Inflammatory macrophage treated with lipopolysaccharide for 4 hours (primary cell): ENCODE measurements around the gene NTSR1.

Experiments used
- DNase-seq: peaks from one replicate; pipeline ENCODE4 v3.0.0-alpha.2; 2020

NTSR1 gene

GRCh38 chr20:62710886-62711702, 2.5 kb downstream of the NTSR1 start:
- peak; percentile 70 for DNase-seq

- DNase-seq: no peak
Observed at GRCh38 chr20:62711703-62712101, 3.1 kb downstream of the NTSR1 start.

- no peak for DNase-seq
Observed at GRCh38 chr20:62712606-62713005, 4.0 kb downstream of the NTSR1 start.

- no peak for DNase-seq
Observed at GRCh38 chr20:62714006-62714405, 5.4 kb downstream of the NTSR1 start.

- no peak for DNase-seq
Observed at GRCh38 chr20:62714799-62715198, 6.2 kb downstream of the NTSR1 start.

- no peak for DNase-seq
Observed at GRCh38 chr20:62715201-62715600, 6.6 kb downstream of the NTSR1 start.

- DNase-seq: no peak
Observed at GRCh38 chr20:62716198-62716940, 7.7 kb downstream of the NTSR1 start.

GRCh38 chr20:62716941-62717310, 8.3 kb downstream of the NTSR1 start:
- no peak for DNase-seq

- DNase-seq: no peak
Observed at GRCh38 chr20:62717933-62718332, 9.3 kb downstream of the NTSR1 start.

GRCh38 chr20:62718546-62718945, 9.9 kb downstream of the NTSR1 start:
- no peak for DNase-seq

GRCh38 chr20:62719250-62719935, 10.8 kb downstream of the NTSR1 start:
- DNase-seq: no peak

GRCh38 chr20:62721511-62722370, 13.1 kb downstream of the NTSR1 start:
- no peak for DNase-seq

GRCh38 chr20:62722627-62723026, 14.0 kb downstream of the NTSR1 start:
- DNase-seq: no peak

GRCh38 chr20:62723351-62723750, 14.7 kb downstream of the NTSR1 start:
- no peak for DNase-seq

- DNase-seq: no peak
Observed at GRCh38 chr20:62723768-62724450, 15.3 kb downstream of the NTSR1 start.

GRCh38 chr20:62724692-62725595, 16.3 kb downstream of the NTSR1 start:
- no peak for DNase-seq

GRCh38 chr20:62725596-62726268, 17.1 kb downstream of the NTSR1 start:
- no peak for DNase-seq

GRCh38 chr20:62726276-62726675, 17.6 kb downstream of the NTSR1 start:
- DNase-seq: no peak

- DNase-seq: no peak
Observed at GRCh38 chr20:62726716-62727583, 18.3 kb downstream of the NTSR1 start.
